ENCODE measurements around the gene ZNF557.

- TF ChIP-seq CTCF (IDR thresholded peaks at IDR 0.05) (no peak), POLR2A (IDR thresholded peaks at IDR 0.05) (no peak)
Measured at GRCh38 chr19:7074705-7075282, 5.3 kb downstream of the ZNF557 start.

All from testis (tissue), 2 donors.